A549 treated with Hydrocortisone at 1 μM for 4 hours (cell line): ENCODE data around the gene FAS. TPM values are rescaled to one million over a fixed set of nuclear protein-coding genes. Genes with fewer than 3 reads are reported as not detected.

Experiments
- total RNA-seq: library from RNA; stranded (reverse); fragments of 200-300 nt; extraction: Qiagen RNA extraction; gene quantifications from 5 replicates; pipeline ENCODE4 v1.2.3, GENCODE V29; 2022

Gene FAS
- total RNA-seq, result 28.3 to 40.3 TPM (median 31.7 TPM) in 5 replicates

GRCh38 chr10:88990384-88991160, at the start of gene FAS:
TSS of gene FAS (plus strand) at chr10:88990798. CDS start at chr10:88990877, 79 bp downstream.

GRCh38 chr10:88952647-88953111, 37.9 kb upstream of the FAS start, which contains the start of gene ACTA2:
TSS of gene ACTA2 (minus strand) at chr10:88952773. CDS start at chr10:88948930, 3,843 bp downstream.

Other genes starting within 250 kb of the FAS start
- gene LIPN, start 230.8 kb upstream of the FAS start, total RNA-seq, result not detected in 5 replicates
- not detected in 5 replicates for gene LIPM, start 188.1 kb upstream of the FAS start, total RNA-seq
- 0.20 to 0.31 TPM (median 0.30 TPM) in 5 replicates for gene ANKRD22, start 139.0 kb upstream of the FAS start, total RNA-seq
- gene STAMBPL1, start 110.6 kb upstream of the FAS start, total RNA-seq, result 23.9 to 30.0 TPM (median 26.5 TPM) in 5 replicates
- gene ACTA2, start 38.0 kb upstream of the FAS start, total RNA-seq, result 17.1 to 19.5 TPM (median 19.1 TPM) in 5 replicates
- 0.17 to 0.46 TPM (median 0.36 TPM) in 5 replicates for gene CH25H, start 216.5 kb downstream of the FAS start, total RNA-seq